Gastroesophageal sphincter (tissue), 4 donors: ENCODE results near the gene CACNA1E. TPM values are rescaled to one million over a fixed set of nuclear protein-coding genes. Genes with fewer than 3 reads are reported as not detected.
"Not testable (repeated sequence)": the region's sequence is repeated elsewhere in the genome, so short reads cannot be mapped to it uniquely, and the experiment has no call there.

Source experiments
- ATAC-seq: fragments of 150-250 bp; one replicate; pipeline ENCODE4 v1.9.1; 2016; ENCODE audit warnings: mild to moderate bottlenecking, moderate library complexity
- H3K27ac ChIP-seq, 4 donors: fragments of 200-600 bp; sonication (generic) in 3 of 4; 1 replicate in 3 of 4; 2 replicates in 1 of 4; pipeline ENCODE4 v1.5.1; 2016 to 2019
- H3K27me3 ChIP-seq: fragments of 200-600 bp; sonication (generic); one replicate; pipeline ENCODE4 v1.5.1; 2019
- H3K36me3 ChIP-seq, 2 donors: fragments of 200-600 bp; sonication (generic); one replicate each; pipeline ENCODE4 v1.5.1; 2019; ENCODE audit warnings: control low read depth in 1 of 2
- H3K4me1 ChIP-seq, 3 donors: fragments of 200-600 bp; sonication (generic); 1 replicate in 2 of 3; 2 replicates in 1 of 3; pipeline ENCODE4 v1.5.1; 2016 to 2019; ENCODE audit warnings: control low read depth in 2 of 3
- H3K4me3 ChIP-seq, 2 donors: fragments of 200-600 bp; sonication (generic); one replicate each; pipeline ENCODE4 v1.5.1; 2019; ENCODE audit warnings: mild to moderate bottlenecking in 1 of 2, moderate library complexity in 1 of 2
- H3K9me3 ChIP-seq, 3 donors: fragments of 200-600 bp; sonication (generic); one replicate each; pipeline ENCODE4 v1.5.1; 2017 to 2019; ENCODE audit warnings: control low read depth in 2 of 3
- CTCF ChIP-seq, 4 experiments: fragments of 200-600 bp in 2 of 4; fragments of 450-650 bp in 2 of 4; sonication (generic) in 1 of 4; IDR thresholded peaks; one replicate each; pipeline ENCODE4 v1.5.1; 2017 to 2019; ENCODE audit warnings: antibody characterized with exemption in 4 of 4, mild to moderate bottlenecking in 2 of 4, moderate library complexity in 2 of 4
- EP300 ChIP-seq: sonication (generic); formaldehyde crosslinking; IDR thresholded peaks from one replicate; pipeline ENCODE4 v1.6.1; 2017; ENCODE audit warnings: antibody characterized with exemption, mild to moderate bottlenecking
- POLR2A ChIP-seq, 2 donors: fragments of 450-650 bp; IDR thresholded peaks; one replicate each; pipeline ENCODE4 v1.6.1; 2017; ENCODE audit warnings: antibody characterized with exemption in 2 of 2, mild to moderate bottlenecking in 2 of 2, moderate library complexity in 1 of 2
- POLR2AphosphoS5 ChIP-seq: sonication (generic); formaldehyde crosslinking; IDR thresholded peaks from one replicate; pipeline ENCODE4 v1.6.1; 2017; ENCODE audit warnings: antibody characterized with exemption
- WGBS, 2 donors: methylation state at CpG; one replicate each; pipeline ENCODE4 v1.1.5; 2018; ENCODE audit warnings: low coverage in 1 of 2; 5-methylcytosine and 5-hydroxymethylcytosine counted together
- total RNA-seq, 4 donors: library from RNA; depleted of rRNA; stranded (reverse); fragments of >200 nt; gene quantifications; one replicate each; pipeline ENCODE4 v1.1.0, GENCODE V29; 2016

Gene CACNA1E
- total RNA-seq, 4 donors from 2014 or later, result 0.13 to 0.23 (median 0.16) TPM

- ATAC-seq, result no peak
- H3K27me3 ChIP-seq, result no peaks in the 10 kb centered on the region
- TF ChIP-seq CTCF (IDR thresholded peaks at IDR 0.05) (no peak), EP300 (no peak), POLR2A (IDR thresholded peaks at IDR 0.05) (no peak), POLR2AphosphoS5 (no peak)
- H3K27ac ChIP-seq, result no peak overlapping the region
- no peaks in the 10 kb centered on the region for H3K4me1 ChIP-seq
- WGBS, 2 donors, result 68 to 85% methylated on average over 2 of the region's 2 CpGs
- peaks cover 0 to 5% (median 0%) of the 10 kb centered on the region in 3 donors for H3K9me3 ChIP-seq
- H3K4me3 ChIP-seq, result no peak overlapping the region
- no peaks in the 10 kb centered on the region for H3K36me3 ChIP-seq
Measured at GRCh38 chr1:181818459-181818858, 335.1 kb downstream of the CACNA1E start.

GRCh38 chr1:181818943-181819342 is 335.6 kb downstream of the CACNA1E start:
- Histone ChIP-seq H3K4me3 (no peak overlapping the region), H3K36me3 (no peaks in the 10 kb centered on the region), H3K4me1 (no peaks in the 10 kb centered on the region), H3K9me3 (peaks cover 0 to 5% (median 0%) of the 10 kb centered on the region in 3 donors), H3K27me3 (no peaks in the 10 kb centered on the region), H3K27ac (no peak overlapping the region)
- WGBS, 2 donors, result 40 to 89% methylated on average over 1 of the region's 1 CpG
- TF ChIP-seq CTCF (IDR thresholded peaks at IDR 0.05) (no peak), POLR2AphosphoS5 (no peak), EP300 (no peak), POLR2A (IDR thresholded peaks at IDR 0.05) (no peak)
- ATAC-seq, result no peak

GRCh38 chr1:181821701-181822100 is 338.4 kb downstream of the CACNA1E start:
- Histone ChIP-seq H3K4me1 (no peaks in the 10 kb centered on the region), H3K4me3 (no peak overlapping the region), H3K27ac (no peak overlapping the region), H3K36me3 (no peaks in the 10 kb centered on the region), H3K27me3 (no peaks in the 10 kb centered on the region), H3K9me3 (peaks cover 0 to 6% (median 0%) of the 10 kb centered on the region in 3 donors)
- ATAC-seq, result no peak
- TF ChIP-seq EP300, result no peak
- no peak for TF ChIP-seq CTCF (IDR thresholded peaks at IDR 0.05)
- no peak for TF ChIP-seq POLR2A (IDR thresholded peaks at IDR 0.05)
- no peak for TF ChIP-seq POLR2AphosphoS5

GRCh38 chr1:181832173-181832880 is 349.0 kb downstream of the CACNA1E start:
- not testable (repeated sequence) for H3K27ac ChIP-seq, H3K4me3 ChIP-seq, ATAC-seq, H3K4me1 ChIP-seq, H3K36me3 ChIP-seq, H3K27me3 ChIP-seq
- H3K9me3 ChIP-seq, result peaks cover 0 to 37% (median 0%) of the 10 kb centered on the region in 3 donors
- 60 to 100% methylated on average over 1 to 2 of the region's 28 CpGs for WGBS, 2 donors

- Histone ChIP-seq H3K36me3 (no peaks in the 10 kb centered on the region), H3K4me1 (no peaks in the 10 kb centered on the region), H3K27ac (no peak overlapping the region), H3K4me3 (no peak overlapping the region), H3K27me3 (no peaks in the 10 kb centered on the region), H3K9me3 (no peaks in the 10 kb centered on the region)
- 77 to 91% methylated on average over 5 of the region's 5 CpGs for WGBS, 2 donors
- no peak for ATAC-seq
- no peak for TF ChIP-seq POLR2A (IDR thresholded peaks at IDR 0.05)
- TF ChIP-seq POLR2AphosphoS5, result no peak
- no peak for TF ChIP-seq CTCF (IDR thresholded peaks at IDR 0.05)
- TF ChIP-seq EP300, result no peak
Measured at GRCh38 chr1:181846001-181846645, 362.8 kb downstream of the CACNA1E start.
